Right atrium auricular region (tissue), 2 donors: ENCODE data around the gene DNM1. TPM values are rescaled to one million over a fixed set of nuclear protein-coding genes. Genes with fewer than 3 reads are reported as not detected.
A peak's percentile ranks its signal among the peaks of the same experiment; 100 is the strongest.

Experiments used
- DNase-seq: peaks from one replicate; pipeline ENCODE4 v3.0.0-alpha.2; 2019; ENCODE audit warnings: low spot score
- H3K27ac ChIP-seq, 2 donors: fragments of 200-600 bp; sonication (generic); 1 replicate in 1 of 2; 2 replicates in 1 of 2; pipeline ENCODE4 v1.5.1; 2016 to 2019
- H3K27me3 ChIP-seq, 2 donors: fragments of 200-600 bp; sonication (generic); one replicate each; pipeline versions ENCODE4 v1.5.1 to v1.6.0; 2017 to 2019
- H3K36me3 ChIP-seq: fragments of 200-600 bp; sonication (generic); one replicate; pipeline ENCODE4 v1.5.1; 2016
- H3K4me1 ChIP-seq, 2 donors: fragments of 200-600 bp; sonication (generic); one replicate each; pipeline versions ENCODE4 v1.5.1 to v1.6.0; 2017 to 2019
- H3K4me3 ChIP-seq, 2 donors: fragments of 200-600 bp; sonication (generic); 1 replicate in 1 of 2; 2 replicates in 1 of 2; pipeline ENCODE4 v1.5.1; 2017 to 2019; ENCODE audit warnings: mild to moderate bottlenecking in 1 of 2, moderate library complexity in 1 of 2
- H3K9me3 ChIP-seq, 2 donors: fragments of 200-600 bp; sonication (generic); one replicate each; pipeline ENCODE4 v1.5.1; 2019
- CTCF ChIP-seq, 2 donors: fragments of 200-600 bp; sonication (generic); IDR thresholded peaks; one replicate each; pipeline ENCODE4 v1.5.1; 2019; ENCODE audit warnings: antibody characterized with exemption in 2 of 2
- total RNA-seq, 2 donors: library from RNA; depleted of rRNA; stranded (reverse); fragments of >200 nt; gene quantifications; one replicate each; pipeline ENCODE4 v1.1.0, GENCODE V29; 2016

DNM1 gene
- total RNA-seq, 2 donors from 2014 or later: 2.5 to 3.9 TPM

GRCh38 chr9:128160603-128160987 is 42.6 kb upstream of the DNM1 start:
- DNase-seq: no peak
- TF ChIP-seq CTCF (IDR thresholded peaks at IDR 0.05): no peak
- no peaks in the 10 kb centered on the region for H3K9me3 ChIP-seq
- peak overlapping the region; percentile 60 to 80 for H3K4me3 ChIP-seq
- peaks cover 0 to 29% of the 10 kb centered on the region in 2 donors for H3K4me1 ChIP-seq
- H3K27me3 ChIP-seq: no peaks in the 10 kb centered on the region
- H3K27ac ChIP-seq: peak overlapping the region; percentile 62 to 76
- peaks cover 16% of the 10 kb centered on the region for H3K36me3 ChIP-seq

- Histone ChIP-seq H3K27ac (no peak overlapping the region), H3K9me3 (no peaks in the 10 kb centered on the region), H3K4me3 (no peak overlapping the region), H3K27me3 (no peaks in the 10 kb centered on the region), H3K4me1 (peaks cover 0 to 29% of the 10 kb centered on the region in 2 donors), H3K36me3 (peaks cover 24% of the 10 kb centered on the region)
- no peak for DNase-seq
- TF ChIP-seq CTCF (IDR thresholded peaks at IDR 0.05): no peak
These were observed 41.8 kb upstream of the DNM1 start for GRCh38 chr9:128161215-128161902.

- no peak overlapping the region for H3K27ac ChIP-seq
- no peak for TF ChIP-seq CTCF (IDR thresholded peaks at IDR 0.05)
- H3K4me3 ChIP-seq: no peak overlapping the region
- peak; percentile 69 for DNase-seq
- H3K36me3 ChIP-seq: peaks cover 34% of the 10 kb centered on the region
- H3K9me3 ChIP-seq: no peaks in the 10 kb centered on the region
- no peaks in the 10 kb centered on the region for H3K27me3 ChIP-seq
- peaks cover 0 to 29% of the 10 kb centered on the region in 2 donors for H3K4me1 ChIP-seq
These were observed 40.8 kb upstream of the DNM1 start for GRCh38 chr9:128162215-128163026.

- Histone ChIP-seq H3K27ac (no peak overlapping the region), H3K36me3 (peaks cover 41% of the 10 kb centered on the region), H3K27me3 (no peaks in the 10 kb centered on the region), H3K4me3 (no peak overlapping the region), H3K9me3 (no peaks in the 10 kb centered on the region), H3K4me1 (peaks cover 0 to 29% of the 10 kb centered on the region in 2 donors)
- TF ChIP-seq CTCF (IDR thresholded peaks at IDR 0.05): no peak
- DNase-seq: no peak
These were observed 40.1 kb upstream of the DNM1 start for GRCh38 chr9:128163027-128163515.

GRCh38 chr9:128163523-128164306 is 39.5 kb upstream of the DNM1 start:
- Histone ChIP-seq H3K4me1 (peaks cover 0 to 29% of the 10 kb centered on the region in 2 donors), H3K4me3 (no peak overlapping the region), H3K9me3 (no peaks in the 10 kb centered on the region), H3K27me3 (no peaks in the 10 kb centered on the region), H3K36me3 (peaks cover 47% of the 10 kb centered on the region), H3K27ac (no peak overlapping the region)
- no peak for DNase-seq
- no peak for TF ChIP-seq CTCF (IDR thresholded peaks at IDR 0.05)
